Activated naive CD4-positive, alpha-beta T cell treated with anti-CD3 and anti-CD28 coated beads, Interleukin-2, amount 50 U/mL, for 24 hours (primary cell): ENCODE data around the gene FBXL20.
"Not testable (repeated sequence)": the region's sequence is repeated elsewhere in the genome, so short reads cannot be mapped to it uniquely, and the experiment has no call there.

Source experiments
- H3K27ac Mint-ChIP-seq: one replicate; pipeline ENCODE4 v1.8.0; 2021; ENCODE audit warnings: mild to moderate bottlenecking, mixed read lengths
- H3K27me3 Mint-ChIP-seq: one replicate; pipeline ENCODE4 v1.8.0; 2021; ENCODE audit warnings: mixed read lengths
- H3K36me3 Mint-ChIP-seq: one replicate; pipeline ENCODE4 v1.8.0; 2021; ENCODE audit warnings: mixed read lengths
- H3K4me1 Mint-ChIP-seq: one replicate; pipeline ENCODE4 v1.8.0; 2021; ENCODE audit warnings: mixed read lengths
- H3K4me3 Mint-ChIP-seq: one replicate; pipeline ENCODE4 v1.8.0; 2021; ENCODE audit warnings: mild to moderate bottlenecking, mixed read lengths
- H3K9me3 Mint-ChIP-seq: one replicate; pipeline ENCODE4 v1.8.0; 2021; ENCODE audit warnings: mixed read lengths

The FBXL20 gene

DNA sequence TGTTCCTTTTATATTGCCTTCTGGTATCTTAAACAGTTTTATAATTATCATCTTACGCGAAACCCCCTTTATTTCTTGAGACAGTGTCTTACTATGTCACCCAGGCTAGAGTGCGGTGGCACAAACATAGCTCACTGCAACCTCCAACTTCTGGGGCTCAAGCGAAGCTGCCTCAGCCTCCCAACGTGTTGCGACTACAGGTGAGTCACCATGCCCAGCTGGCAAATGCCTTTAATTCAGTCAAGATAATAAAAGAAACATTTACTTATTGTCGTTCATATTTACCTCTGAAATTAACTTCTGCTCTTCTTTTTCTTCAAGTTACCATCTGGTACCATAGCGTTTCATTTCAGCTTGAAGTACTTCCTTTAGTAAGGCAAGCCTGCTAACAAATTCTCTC, 43.9 kb downstream of the FBXL20 start:
- H3K27me3 Mint-ChIP-seq: no peaks in the 10 kb centered on the region
- H3K4me3 Mint-ChIP-seq: no peak overlapping the region
- H3K27ac Mint-ChIP-seq: no peak overlapping the region
- peaks cover 3% of the 10 kb centered on the region for H3K36me3 Mint-ChIP-seq
- H3K4me1 Mint-ChIP-seq: peaks cover 18% of the 10 kb centered on the region
- no peaks in the 10 kb centered on the region for H3K9me3 Mint-ChIP-seq

DNA sequence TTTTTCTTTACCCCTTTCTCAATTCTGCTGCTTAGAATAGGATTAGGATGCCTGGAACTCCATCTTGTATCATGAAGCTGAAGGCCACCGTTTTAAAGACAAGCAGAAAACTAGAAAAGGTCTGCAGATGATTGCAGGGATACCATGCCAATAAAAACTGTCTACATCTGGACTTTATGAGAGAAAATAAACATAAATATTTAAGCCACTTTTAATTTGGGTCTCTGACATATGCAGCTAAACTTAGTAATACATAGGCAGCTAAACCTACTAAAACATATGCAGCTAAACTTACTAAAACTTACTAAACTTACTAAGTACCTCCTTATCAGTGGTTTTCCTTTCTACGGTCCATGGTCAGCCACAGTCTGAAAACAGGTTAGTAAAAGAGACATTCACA, 48.4 kb downstream of the FBXL20 start:
- H3K4me1 Mint-ChIP-seq: peaks cover 13% of the 10 kb centered on the region
- peaks cover 3% of the 10 kb centered on the region for H3K36me3 Mint-ChIP-seq
- no peaks in the 10 kb centered on the region for H3K9me3 Mint-ChIP-seq
- no peaks in the 10 kb centered on the region for H3K27me3 Mint-ChIP-seq
- no peak overlapping the region for H3K27ac Mint-ChIP-seq
- no peak overlapping the region for H3K4me3 Mint-ChIP-seq

DNA sequence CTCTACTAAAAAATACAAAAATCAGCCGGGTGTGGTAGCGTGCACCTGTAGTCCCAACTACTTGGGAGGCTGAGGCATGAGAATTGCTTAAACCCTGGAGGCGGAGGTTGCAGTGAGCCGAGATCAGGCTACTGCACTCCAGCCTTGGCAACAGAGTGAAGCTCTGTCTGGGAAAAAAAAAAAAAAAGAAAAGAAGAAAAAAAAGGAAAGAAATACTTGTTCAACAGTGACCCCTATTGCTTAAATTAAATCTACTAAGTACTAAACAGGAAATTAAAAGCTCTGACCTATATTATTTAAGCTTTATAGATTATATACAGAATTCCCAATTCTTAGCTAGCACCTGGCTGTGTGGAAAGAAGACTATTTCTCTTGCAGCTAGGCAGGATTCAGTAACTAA, 48.9 kb downstream of the FBXL20 start:
- Mint-ChIP-seq H3K27me3 (no peaks in the 10 kb centered on the region), H3K27ac (no peak overlapping the region), H3K36me3 (peaks cover 3% of the 10 kb centered on the region), H3K4me1 (peaks cover 13% of the 10 kb centered on the region), H3K9me3 (no peaks in the 10 kb centered on the region), H3K4me3 (no peak overlapping the region)

DNA sequence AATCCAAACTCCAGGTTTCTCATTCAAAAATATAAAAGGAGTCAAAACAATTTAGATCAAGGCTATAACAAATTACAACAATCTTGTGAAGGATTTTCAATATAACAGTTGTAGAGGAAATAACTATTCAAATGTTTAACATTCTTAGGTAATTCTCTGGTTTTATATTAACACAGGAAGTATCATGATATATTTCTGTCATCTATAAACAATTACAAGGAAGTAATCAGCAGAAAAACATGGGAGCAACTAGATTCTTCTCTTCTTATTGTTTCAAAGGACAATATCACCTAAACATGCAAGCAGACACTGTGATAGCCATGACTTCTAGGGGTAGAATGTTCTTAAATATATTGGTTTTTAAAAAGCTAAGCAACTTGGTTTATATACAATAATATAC, 49.9 kb downstream of the FBXL20 start:
- no peaks in the 10 kb centered on the region for H3K36me3 Mint-ChIP-seq
- H3K4me1 Mint-ChIP-seq: peaks cover 9% of the 10 kb centered on the region
- no peak overlapping the region for H3K27ac Mint-ChIP-seq
- no peak overlapping the region for H3K4me3 Mint-ChIP-seq
- H3K27me3 Mint-ChIP-seq: no peaks in the 10 kb centered on the region
- no peaks in the 10 kb centered on the region for H3K9me3 Mint-ChIP-seq

DNA sequence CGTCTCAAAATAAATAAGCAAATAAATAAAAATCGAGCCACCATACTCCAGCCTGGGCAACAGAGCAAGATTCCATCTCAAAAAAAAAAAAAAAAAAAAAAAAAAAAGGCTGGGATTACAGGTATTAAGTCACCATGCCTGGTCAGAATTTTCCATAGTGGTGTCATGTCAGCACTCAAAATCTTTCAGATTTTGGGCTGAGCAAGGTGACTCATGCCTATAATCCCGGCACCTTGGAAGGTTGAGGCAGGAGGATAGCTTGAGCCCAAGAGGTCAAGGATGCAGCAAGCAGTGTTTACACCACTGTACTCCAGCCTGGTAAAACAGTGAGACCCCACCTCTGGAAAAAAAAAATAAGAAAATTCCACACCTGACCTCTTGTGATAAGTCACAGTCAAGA, 52.2 kb downstream of the FBXL20 start:
- no peaks in the 10 kb centered on the region for H3K27me3 Mint-ChIP-seq
- no peak overlapping the region for H3K4me3 Mint-ChIP-seq
- H3K4me1 Mint-ChIP-seq: peaks cover 14% of the 10 kb centered on the region
- no peaks in the 10 kb centered on the region for H3K9me3 Mint-ChIP-seq
- no peak overlapping the region for H3K27ac Mint-ChIP-seq
- H3K36me3 Mint-ChIP-seq: peaks cover 5% of the 10 kb centered on the region

DNA sequence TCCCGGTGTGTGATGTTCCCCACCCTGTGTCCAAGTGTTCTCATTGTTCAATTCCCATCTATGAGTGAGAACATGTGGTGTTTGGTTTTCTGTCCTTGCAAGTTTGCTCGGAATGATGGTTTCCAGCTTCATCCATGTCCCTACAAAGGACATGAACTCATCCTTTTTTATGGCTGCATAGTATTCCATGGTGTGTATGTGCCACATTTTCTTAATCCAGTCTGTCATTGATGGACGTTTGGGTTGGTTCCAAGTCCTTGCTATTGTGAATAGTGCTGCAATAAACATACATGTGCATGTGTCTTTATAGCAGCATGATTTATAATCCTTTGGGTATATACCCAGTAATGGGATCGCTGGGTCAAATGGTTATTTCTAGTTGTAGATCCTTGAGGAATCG, 54.6 kb downstream of the FBXL20 start:
- H3K4me1 Mint-ChIP-seq: peaks cover 14% of the 10 kb centered on the region
- H3K27ac Mint-ChIP-seq, H3K36me3 Mint-ChIP-seq, H3K9me3 Mint-ChIP-seq, H3K27me3 Mint-ChIP-seq, H3K4me3 Mint-ChIP-seq: not testable (repeated sequence)

DNA sequence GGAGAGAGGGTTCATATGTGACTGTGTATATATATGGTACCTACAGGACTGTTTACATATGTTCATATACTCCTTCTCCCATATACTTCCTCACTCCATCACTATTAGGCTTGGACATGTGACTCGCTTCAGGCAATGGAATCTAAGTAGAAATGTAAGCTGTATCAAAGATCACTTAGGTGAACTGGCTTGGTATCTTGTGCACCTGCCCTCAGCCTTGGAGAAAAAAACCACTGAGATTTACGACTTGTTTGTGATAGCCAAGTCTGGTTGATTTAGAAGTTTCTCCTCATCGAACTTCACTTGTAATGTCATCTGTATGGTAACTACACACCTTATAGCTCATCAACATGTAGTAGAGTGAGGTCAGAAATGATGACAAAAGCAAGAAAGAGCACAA, 59.9 kb downstream of the FBXL20 start:
- no peak overlapping the region for H3K4me3 Mint-ChIP-seq

DNA sequence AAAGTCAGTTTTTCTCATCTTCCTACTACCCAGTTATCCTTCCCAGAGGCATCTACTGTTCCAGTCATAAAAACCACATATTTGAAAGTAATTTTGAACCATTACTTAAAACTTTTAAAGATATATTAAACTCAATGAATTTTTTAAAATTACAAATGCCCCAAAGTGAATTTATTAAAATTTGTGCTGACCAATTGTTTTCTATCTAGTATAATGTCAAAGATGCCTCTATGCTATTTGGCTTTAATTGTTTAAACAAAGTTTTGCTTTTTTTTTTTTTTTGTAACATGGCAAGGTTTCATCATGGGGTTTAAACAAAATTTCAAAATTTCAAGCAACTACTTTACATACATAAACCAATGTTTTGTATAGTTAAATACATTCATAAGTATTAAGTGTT, 60.7 kb downstream of the FBXL20 start:
- Mint-ChIP-seq H3K27me3 (no peaks in the 10 kb centered on the region), H3K4me1 (peaks cover 10% of the 10 kb centered on the region), H3K27ac (no peak overlapping the region), H3K4me3 (no peak overlapping the region), H3K9me3 (no peaks in the 10 kb centered on the region), H3K36me3 (peaks cover 10% of the 10 kb centered on the region)

More for the DNA sequence above, 59.9 kb downstream of the FBXL20 start:
- Mint-ChIP-seq H3K9me3 (no peaks in the 10 kb centered on the region), H3K27ac (no peak overlapping the region), H3K36me3 (peaks cover 6% of the 10 kb centered on the region), H3K27me3 (no peaks in the 10 kb centered on the region), H3K4me1 (peaks cover 5% of the 10 kb centered on the region)

DNA sequence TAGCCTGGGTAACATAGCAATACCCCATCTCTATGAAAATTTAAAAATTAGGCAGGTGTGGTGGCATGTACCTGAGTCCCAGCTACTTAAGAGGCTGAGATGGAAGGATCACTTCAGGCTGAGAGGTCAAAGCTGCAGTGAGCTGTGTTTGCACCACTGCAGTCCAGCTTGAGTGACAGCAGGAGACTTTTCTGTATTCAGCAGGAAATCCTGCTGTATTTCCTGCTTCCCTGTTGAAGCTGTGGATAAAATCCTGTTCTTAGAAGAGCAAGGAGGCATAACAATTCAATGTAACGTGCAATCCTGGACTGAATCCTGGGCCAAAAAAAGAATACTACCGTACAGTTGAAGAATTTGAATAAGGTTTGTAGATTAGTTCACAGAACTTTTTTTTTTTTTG, 62.2 kb downstream of the FBXL20 start:
- no peaks in the 10 kb centered on the region for H3K27me3 Mint-ChIP-seq
- H3K4me3 Mint-ChIP-seq: no peak overlapping the region
- H3K9me3 Mint-ChIP-seq: no peaks in the 10 kb centered on the region
- H3K36me3 Mint-ChIP-seq: peaks cover 9% of the 10 kb centered on the region
- H3K4me1 Mint-ChIP-seq: peaks cover 8% of the 10 kb centered on the region
- no peak overlapping the region for H3K27ac Mint-ChIP-seq

DNA sequence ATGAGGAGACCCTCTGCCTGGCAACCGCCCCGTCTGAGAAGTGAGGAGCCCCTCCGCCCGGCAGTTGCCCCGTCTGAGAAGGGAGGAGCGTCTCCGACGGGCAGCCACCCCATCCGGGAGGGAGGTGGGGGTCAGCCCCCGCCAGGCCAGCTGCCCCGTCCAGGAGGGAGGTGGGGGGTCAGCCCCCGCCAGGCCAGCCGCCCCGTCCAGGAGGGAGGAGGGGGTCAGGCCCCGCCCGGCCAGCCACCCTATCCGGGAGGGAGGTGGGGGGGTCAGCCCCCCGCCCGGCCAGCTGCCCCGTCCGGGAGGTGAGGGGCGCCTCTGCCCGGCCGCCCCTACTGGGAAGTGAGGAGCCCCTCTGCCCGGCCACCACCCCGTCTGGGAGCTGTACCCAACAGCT, 63.8 kb downstream of the FBXL20 start:
- not testable (repeated sequence) for H3K36me3 Mint-ChIP-seq, H3K27ac Mint-ChIP-seq

DNA sequence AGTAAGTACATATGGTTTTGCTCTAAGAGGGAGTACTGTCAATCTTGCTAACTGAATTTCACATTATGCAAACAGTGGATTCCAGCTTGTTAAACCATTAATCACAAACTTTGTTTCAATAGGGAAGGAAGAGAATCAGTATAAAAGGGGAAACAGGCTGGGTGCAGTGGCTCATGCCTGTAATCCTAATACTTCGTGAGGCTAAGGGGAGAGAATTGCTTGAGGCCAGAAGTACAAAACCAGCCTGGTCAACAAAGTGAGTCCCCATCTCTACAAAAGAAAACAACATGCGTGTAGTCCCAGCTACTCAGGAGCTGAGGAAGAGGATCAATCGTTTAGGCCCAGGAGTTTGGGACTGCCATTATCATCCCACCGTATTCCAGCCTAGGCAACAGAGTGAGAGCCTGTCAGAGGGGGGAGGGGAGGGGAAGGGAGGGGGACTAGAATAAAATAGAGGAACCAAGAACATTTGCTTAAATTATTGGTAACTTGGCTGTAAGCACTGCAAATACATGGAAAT, 65.7 kb downstream of the FBXL20 start:
- peaks cover 9% of the 10 kb centered on the region for H3K36me3 Mint-ChIP-seq
- H3K9me3 Mint-ChIP-seq: no peaks in the 10 kb centered on the region
- H3K27me3 Mint-ChIP-seq: no peaks in the 10 kb centered on the region

More for the DNA sequence above, 63.8 kb downstream of the FBXL20 start:
- H3K9me3 Mint-ChIP-seq, H3K4me1 Mint-ChIP-seq, H3K4me3 Mint-ChIP-seq, H3K27me3 Mint-ChIP-seq: not testable (repeated sequence)

DNA sequence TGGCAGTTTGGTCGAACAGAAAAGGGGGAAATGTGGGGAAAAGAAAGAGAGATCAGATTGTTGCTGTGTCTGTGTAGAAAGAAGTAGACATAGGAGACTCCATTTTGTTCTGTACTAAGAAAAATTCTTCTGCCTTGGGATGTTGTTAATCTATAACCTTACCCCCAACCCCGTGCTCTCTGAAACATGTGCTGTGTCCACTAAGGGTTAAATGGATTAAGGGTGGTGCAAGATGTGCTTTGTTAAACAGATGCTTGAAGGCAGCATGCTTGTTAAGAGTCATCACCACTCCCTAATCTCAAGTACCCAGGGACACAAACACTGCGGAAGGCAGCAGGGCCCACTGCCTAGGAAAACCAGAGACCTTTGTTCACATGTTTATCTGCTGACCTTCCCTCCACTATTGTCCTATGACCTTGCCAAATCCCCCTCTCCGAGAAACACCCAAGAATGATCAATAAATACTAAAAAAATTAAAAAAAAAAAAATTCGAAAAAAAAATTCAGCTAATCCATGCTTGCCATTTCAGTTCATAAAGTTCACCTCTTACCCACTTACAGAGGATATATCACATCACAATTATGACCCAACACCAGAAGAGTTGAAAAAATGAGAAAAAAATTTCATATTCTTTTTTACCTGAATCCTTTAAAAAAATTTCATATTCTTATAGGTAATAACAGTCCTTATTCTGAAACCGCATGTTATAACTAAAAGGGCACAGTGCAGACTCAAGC, 67.2 kb downstream of the FBXL20 start:
- H3K27me3 Mint-ChIP-seq, H3K9me3 Mint-ChIP-seq, H3K4me3 Mint-ChIP-seq, H3K4me1 Mint-ChIP-seq, H3K27ac Mint-ChIP-seq, H3K36me3 Mint-ChIP-seq: not testable (repeated sequence)

More for the DNA sequence above, 65.7 kb downstream of the FBXL20 start:
- Mint-ChIP-seq H3K4me1 (peaks cover 8% of the 10 kb centered on the region), H3K4me3 (no peak overlapping the region), H3K27ac (no peak overlapping the region)

DNA sequence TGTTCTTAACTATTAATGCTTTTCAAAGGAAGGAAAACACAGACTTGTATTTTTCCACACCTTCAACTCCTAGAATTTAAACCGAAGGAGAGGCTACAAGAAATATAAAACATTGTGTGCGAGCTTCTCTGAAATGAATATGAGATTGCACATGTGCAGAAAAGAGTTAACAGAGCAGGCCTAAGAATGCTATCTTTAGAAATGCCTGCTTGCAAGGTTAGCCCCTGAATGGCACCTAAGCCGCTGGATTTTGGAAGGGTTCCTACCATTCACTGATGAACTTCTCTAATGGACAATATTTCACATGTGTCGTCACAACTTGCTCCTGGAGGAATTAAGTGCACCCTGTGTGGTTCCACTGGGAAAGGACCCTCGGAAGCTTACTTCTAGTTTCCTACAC, 69.3 kb downstream of the FBXL20 start:
- Mint-ChIP-seq H3K4me3 (no peak overlapping the region), H3K4me1 (peaks cover 8% of the 10 kb centered on the region), H3K27ac (no peak overlapping the region), H3K36me3 (peaks cover 9% of the 10 kb centered on the region), H3K9me3 (no peaks in the 10 kb centered on the region), H3K27me3 (no peaks in the 10 kb centered on the region)

DNA sequence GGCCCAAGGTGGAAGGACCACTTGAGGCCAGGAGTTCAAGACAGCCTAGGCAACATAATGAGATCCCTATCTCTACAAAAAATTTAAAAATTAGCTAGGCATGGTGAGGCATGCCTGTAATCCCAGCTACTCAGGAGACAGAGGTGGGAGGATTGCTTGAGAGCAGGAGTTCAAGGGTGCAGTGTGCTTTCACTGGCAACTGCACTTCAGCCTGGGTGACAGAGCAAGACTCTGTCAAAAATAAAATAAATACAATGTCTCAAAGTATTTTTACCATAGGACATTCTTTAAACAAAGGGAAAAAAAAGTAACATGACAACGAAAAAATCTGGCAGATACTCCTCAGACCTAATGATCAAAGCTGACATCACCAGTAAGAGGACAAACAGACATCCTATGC, 72.6 kb downstream of the FBXL20 start:
- Mint-ChIP-seq H3K27ac (no peak overlapping the region), H3K4me1 (peaks cover 3% of the 10 kb centered on the region), H3K36me3 (peaks cover 2% of the 10 kb centered on the region), H3K9me3 (no peaks in the 10 kb centered on the region), H3K27me3 (no peaks in the 10 kb centered on the region), H3K4me3 (no peak overlapping the region)

DNA sequence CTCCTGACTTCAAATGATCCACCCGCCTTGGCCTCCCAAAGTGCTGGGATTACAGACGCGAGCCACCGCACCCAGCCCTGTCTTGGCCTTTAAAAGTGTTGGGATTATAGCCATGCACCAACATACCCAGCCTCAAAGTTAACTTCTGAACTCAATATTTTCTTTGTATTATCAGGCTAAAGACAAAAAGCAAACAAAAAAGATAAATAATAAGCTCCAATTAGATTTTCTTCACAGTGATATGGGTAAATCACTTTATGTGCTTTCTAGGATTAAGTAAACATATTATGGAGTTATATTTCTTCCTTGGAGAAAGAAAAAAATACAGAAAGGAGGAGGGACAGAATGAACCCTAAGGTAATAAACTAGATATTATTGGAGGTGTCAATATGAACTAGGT, 74.3 kb downstream of the FBXL20 start:
- Mint-ChIP-seq H3K4me3 (no peak overlapping the region), H3K27ac (no peak overlapping the region), H3K9me3 (no peaks in the 10 kb centered on the region), H3K4me1 (peaks cover 3% of the 10 kb centered on the region), H3K27me3 (no peaks in the 10 kb centered on the region), H3K36me3 (peaks cover 2% of the 10 kb centered on the region)

DNA sequence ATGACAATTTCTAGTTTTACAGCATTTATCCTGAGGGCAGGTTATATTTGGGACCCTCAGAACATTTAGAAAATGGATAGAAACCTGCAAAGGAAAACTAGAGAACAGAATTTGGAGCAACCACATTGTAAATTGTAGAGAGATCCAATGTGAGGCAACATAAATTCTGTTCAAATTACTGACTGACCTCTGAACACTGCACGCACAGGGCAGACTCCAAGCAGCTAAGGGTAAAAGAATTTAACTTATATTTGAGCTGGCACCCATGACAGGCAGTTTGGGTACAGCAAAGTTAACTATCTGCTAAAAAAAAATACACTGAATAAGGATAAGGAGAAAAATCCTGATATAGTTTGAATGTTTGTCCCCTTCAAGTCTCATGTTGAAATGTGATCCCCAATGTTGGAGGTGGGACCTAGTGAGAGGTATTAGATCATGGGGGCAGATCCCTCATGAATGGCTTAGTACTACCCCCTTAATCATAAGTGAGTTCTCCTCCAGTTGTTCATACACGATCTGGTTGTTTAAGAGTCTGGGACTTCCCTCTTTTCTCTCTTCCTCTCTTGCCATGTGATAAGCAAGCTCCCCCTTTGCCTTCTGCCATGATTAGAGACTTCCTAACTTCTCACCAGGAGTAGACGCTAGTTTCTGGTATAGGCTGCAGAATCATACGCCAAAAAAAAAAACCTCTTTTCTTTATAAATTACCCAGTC, 75.7 kb downstream of the FBXL20 start:
- H3K36me3 Mint-ChIP-seq: peaks cover 2% of the 10 kb centered on the region
- no peak overlapping the region for H3K27ac Mint-ChIP-seq
- no peak overlapping the region for H3K4me3 Mint-ChIP-seq
- H3K4me1 Mint-ChIP-seq: peaks cover 3% of the 10 kb centered on the region
- no peaks in the 10 kb centered on the region for H3K27me3 Mint-ChIP-seq
- no peaks in the 10 kb centered on the region for H3K9me3 Mint-ChIP-seq
